Neutrophil (primary cell): ENCODE measurements around the gene MCEE.
"Not testable (repeated sequence)": the region's sequence is repeated elsewhere in the genome, so short reads cannot be mapped to it uniquely, and the experiment has no call there.

Source experiments
- H3K27ac ChIP-seq: fragments of 200-600 bp; sonication (generic); 2 replicates; pipeline ENCODE4 v1.5.1; 2016; ENCODE audit warnings: mild to moderate bottlenecking, moderate library complexity
- H3K27me3 ChIP-seq: fragments of 200-600 bp; sonication (generic); 2 replicates; pipeline ENCODE4 v1.6.0; 2016; ENCODE audit warnings: mild to moderate bottlenecking
- H3K36me3 ChIP-seq: fragments of 200-600 bp; sonication (generic); 2 replicates; pipeline ENCODE4 v1.5.1; 2017
- H3K4me1 ChIP-seq, 2 experiments: fragments of 200-600 bp in 1 of 2; sonication (generic) in 1 of 2; 1 replicate in 1 of 2; 2 replicates in 1 of 2; pipeline versions ENCODE4 v1.5.1 to v1.6.1; 2013 to 2016; ENCODE audit warnings: low read depth in 1 of 2, low read length in 1 of 2, mild to moderate bottlenecking in 1 of 2, moderate library complexity in 1 of 2; ENCODE audit not compliant: control insufficient read depth in 1 of 2, insufficient read depth in 1 of 2
- H3K4me3 ChIP-seq, 2 experiments: fragments of 200-600 bp in 1 of 2; sonication (generic) in 1 of 2; 1 replicate in 1 of 2; 2 replicates in 1 of 2; pipeline ENCODE4 v1.5.1; 2013 to 2016; ENCODE audit warnings: low read depth in 1 of 2, low read length in 1 of 2, mild to moderate bottlenecking in 1 of 2, moderate library complexity in 1 of 2
- H3K9me3 ChIP-seq: fragments of 200-600 bp; sonication (generic); 2 replicates; pipeline ENCODE4 v1.5.1; 2016
- CTCF ChIP-seq: fragments of 200-600 bp; sonication (generic); IDR thresholded peaks from 2 replicates; pipeline ENCODE4 v1.5.1; 2016; ENCODE audit warnings: antibody characterized with exemption

Gene MCEE

GRCh38 chr2:71100195-71100964 is 29.6 kb downstream of the MCEE start:
- Histone ChIP-seq H3K4me1 (peaks cover 0 to 2% of the 10 kb centered on the region in 2 experiments), H3K36me3 (no peaks in the 10 kb centered on the region), H3K27me3 (no peaks in the 10 kb centered on the region), H3K4me3 (no peak overlapping the region), H3K27ac (no peak overlapping the region), H3K9me3 (no peaks in the 10 kb centered on the region)
- TF ChIP-seq CTCF: peak; percentile 79

- not testable (repeated sequence) for H3K36me3 ChIP-seq, H3K9me3 ChIP-seq, H3K27me3 ChIP-seq, H3K4me1 ChIP-seq, H3K27ac ChIP-seq, H3K4me3 ChIP-seq
Measured at GRCh38 chr2:71092491-71093260, 37.4 kb downstream of the MCEE start.

- not testable (repeated sequence) for H3K9me3 ChIP-seq, H3K27me3 ChIP-seq, H3K27ac ChIP-seq, H3K4me1 ChIP-seq, H3K36me3 ChIP-seq, H3K4me3 ChIP-seq
Measured at GRCh38 chr2:71091808-71092207, 38.2 kb downstream of the MCEE start.

GRCh38 chr2:71089475-71089874 is 40.6 kb downstream of the MCEE start:
- H3K4me3 ChIP-seq, H3K36me3 ChIP-seq, H3K4me1 ChIP-seq, H3K27me3 ChIP-seq, H3K27ac ChIP-seq, H3K9me3 ChIP-seq: not testable (repeated sequence)

GRCh38 chr2:71085325-71086003 is 44.6 kb downstream of the MCEE start:
- not testable (repeated sequence) for H3K27ac ChIP-seq, H3K4me3 ChIP-seq, H3K9me3 ChIP-seq, H3K27me3 ChIP-seq
- peaks cover 8 to 13% of the 10 kb centered on the region in 2 experiments for H3K4me1 ChIP-seq
- peaks cover 12% of the 10 kb centered on the region for H3K36me3 ChIP-seq

- not testable (repeated sequence) for H3K27me3 ChIP-seq, H3K9me3 ChIP-seq
- Histone ChIP-seq H3K36me3 (peaks cover 28% of the 10 kb centered on the region), H3K4me1 (peaks cover 8 to 13% of the 10 kb centered on the region in 2 experiments), H3K4me3 (peak overlapping the region; percentile 34 to 50), H3K27ac (peak overlapping the region; percentile 84)
Measured at GRCh38 chr2:71083752-71084312, 46.2 kb downstream of the MCEE start.

GRCh38 chr2:71083297-71083696 is 46.7 kb downstream of the MCEE start:
- not testable (repeated sequence) for H3K4me3 ChIP-seq, H3K9me3 ChIP-seq, H3K27me3 ChIP-seq
- Histone ChIP-seq H3K27ac (peak overlapping the region; percentile 30), H3K4me1 (peaks cover 8 to 13% of the 10 kb centered on the region in 2 experiments), H3K36me3 (peaks cover 34% of the 10 kb centered on the region)

- H3K4me3 ChIP-seq: no peak overlapping the region
- peaks cover 13 to 17% of the 10 kb centered on the region in 2 experiments for H3K4me1 ChIP-seq
- H3K27ac ChIP-seq: peak overlapping the region; percentile 30
- H3K36me3 ChIP-seq: peaks cover 40% of the 10 kb centered on the region
- no peaks in the 10 kb centered on the region for H3K27me3 ChIP-seq
- no peak for TF ChIP-seq CTCF
- H3K9me3 ChIP-seq: no peaks in the 10 kb centered on the region
Measured at GRCh38 chr2:71082402-71083252, 47.4 kb downstream of the MCEE start.
